Myocyte (in vitro differentiated cells): ENCODE results near the gene SSR4. TPM values are rescaled to one million over a fixed set of nuclear protein-coding genes. Genes with fewer than 3 reads are reported as not detected.
A peak's percentile ranks its signal among the peaks of the same experiment; 100 is the strongest.

Experiments used
- DNase-seq: peaks from one replicate; pipeline ENCODE4 v3.0.0-alpha.2; 2012; ENCODE audit warnings: low read depth
- total RNA-seq: library from RNA; depleted of rRNA; stranded (reverse); fragments of >200 nt; gene quantifications from 2 replicates; pipeline ENCODE4 v1.2.3, GENCODE V29; 2014

SSR4 gene
- total RNA-seq, 1 donor from 2014 or later = 155 TPM

DNA sequence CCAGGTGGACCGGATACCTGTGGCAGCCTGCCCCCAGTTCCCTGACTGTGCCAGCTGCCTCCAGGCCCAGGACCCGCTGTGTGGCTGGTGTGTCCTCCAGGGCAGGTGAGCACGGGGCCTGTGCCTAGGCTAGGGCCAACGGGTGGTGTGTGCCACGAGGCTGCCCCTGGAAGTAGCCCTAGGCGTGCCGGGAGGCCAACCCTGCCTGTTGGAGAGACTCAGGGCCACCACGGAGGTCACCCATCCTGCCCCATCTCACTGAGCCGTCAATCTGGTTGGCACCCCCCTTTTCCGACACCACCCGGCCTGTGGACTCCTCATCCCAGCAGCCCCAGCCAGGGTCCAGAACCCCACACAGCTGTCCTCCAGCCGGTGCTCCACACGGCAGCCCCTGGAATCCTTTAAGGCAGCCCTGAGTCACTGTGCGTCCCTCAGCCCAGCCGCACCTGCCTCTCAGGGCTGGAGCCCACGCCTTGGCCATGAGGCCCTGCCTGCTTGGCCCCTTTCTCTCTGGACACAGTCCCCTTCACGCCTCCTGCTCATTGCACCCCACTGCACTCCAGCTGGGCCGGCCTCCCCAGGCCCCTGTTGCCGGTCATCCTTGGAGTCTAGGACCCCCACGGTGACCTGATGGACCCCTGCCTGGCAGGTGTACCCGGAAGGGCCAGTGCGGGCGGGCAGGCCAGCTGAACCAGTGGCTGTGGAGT, 25.2 kb upstream of the SSR4 start:
- DNase-seq = no peak

DNA sequence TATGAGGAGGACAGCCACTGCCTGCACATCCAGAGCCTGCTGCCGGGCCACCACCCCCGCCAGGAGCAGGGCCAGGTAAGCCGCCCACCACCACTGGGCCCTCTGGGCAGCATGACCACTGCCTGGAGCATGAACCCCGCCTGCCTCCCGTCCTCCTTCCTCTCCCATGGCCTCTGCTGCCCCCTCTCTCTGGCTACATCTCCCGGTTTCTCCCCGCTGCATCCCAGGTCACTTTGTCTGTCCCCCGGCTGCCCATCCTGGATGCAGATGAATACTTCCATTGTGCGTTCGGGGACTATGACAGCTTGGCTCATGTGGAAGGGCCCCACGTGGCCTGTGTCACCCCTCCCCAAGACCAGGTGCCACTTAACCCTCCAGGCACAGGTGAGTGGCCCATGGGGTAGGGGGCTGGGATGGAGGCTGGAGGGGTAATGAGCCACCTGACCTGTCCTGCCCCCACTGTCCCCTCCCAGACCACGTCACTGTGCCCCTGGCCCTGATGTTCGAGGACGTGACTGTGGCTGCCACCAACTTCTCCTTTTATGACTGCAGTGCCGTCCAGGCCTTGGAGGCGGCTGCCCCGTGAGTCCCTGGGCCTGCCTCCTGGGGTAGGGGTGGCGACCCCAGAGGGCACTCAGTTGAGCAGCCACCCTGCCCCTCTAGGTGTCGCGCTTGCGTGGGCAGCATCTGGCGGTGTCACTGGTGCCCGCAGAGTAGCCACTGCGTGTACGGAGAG, 24.4 kb upstream of the SSR4 start:
- no peak for DNase-seq

DNA sequence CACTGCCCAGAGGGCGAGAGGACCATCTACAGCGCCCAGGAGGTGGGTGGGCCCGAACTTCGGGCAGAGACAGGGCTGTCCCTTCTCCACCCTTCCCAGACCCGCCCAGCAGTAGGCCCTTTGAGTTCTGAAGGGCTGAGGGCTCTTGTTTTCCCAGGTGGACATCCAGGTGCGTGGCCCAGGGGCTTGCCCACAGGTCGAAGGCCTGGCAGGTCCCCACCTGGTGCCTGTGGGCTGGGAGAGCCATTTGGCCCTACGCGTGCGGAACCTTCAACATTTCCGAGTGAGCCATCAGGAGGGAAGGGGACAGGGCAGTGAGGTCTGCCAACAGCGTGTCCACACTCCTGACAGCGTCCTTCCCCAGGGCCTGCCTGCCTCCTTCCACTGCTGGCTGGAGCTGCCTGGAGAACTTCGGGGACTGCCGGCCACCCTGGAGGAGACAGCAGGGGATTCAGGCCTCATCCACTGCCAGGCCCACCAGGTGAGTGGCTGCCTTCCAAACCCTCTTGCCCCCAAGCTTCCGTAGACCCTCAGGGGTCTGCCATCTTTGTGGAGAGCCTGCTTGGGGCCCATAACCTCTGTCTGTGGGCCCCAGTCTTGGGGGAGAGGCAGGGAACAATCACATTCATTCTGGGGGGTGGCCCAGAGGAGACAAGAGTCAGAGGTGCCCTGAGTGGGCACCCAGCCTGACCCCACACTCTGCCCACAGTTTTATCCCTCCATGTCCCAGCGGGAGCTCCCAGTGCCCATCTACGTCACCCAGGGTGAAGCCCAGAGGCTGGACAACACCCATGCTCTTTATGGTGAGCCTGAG, 23.7 kb upstream of the SSR4 start:
- DNase-seq = no peak

DNA sequence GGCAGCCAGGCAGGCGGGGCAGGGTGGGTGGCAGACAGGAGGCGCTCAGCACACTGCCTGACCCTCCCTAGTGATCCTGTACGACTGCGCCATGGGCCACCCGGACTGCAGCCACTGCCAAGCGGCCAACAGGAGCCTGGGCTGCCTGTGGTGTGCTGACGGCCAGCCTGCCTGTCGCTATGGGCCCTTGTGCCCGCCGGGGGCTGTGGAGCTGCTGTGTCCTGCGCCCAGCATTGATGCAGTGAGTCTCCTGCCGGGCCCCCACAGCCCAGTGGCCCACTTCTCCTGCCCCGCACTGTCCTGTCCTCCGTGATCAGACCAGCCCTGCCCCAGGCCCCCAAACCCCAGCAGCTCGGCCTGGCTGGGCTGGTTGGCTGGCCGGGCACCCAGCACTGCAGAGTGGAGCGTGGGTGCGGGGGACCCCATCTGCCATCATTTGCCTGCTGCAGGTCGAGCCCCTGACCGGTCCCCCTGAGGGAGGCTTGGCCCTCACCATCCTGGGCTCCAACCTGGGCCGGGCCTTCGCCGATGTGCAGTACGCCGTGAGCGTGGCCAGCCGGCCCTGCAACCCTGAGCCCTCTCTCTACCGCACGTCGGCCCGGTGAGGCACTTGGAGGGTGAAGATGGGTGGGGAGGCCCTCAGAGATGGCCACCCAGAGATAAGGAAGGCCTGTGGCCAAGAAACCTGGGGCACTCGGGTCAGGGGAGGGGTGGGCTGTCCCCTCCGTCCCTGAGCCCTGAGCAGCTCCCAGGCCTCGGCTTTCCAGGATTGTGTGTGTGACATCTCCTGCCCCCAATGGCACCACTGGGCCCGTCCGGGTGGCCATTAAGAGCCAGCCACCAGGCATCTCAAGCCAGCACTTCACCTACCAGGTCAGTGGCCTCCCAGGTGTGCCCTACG, 22.8 kb upstream of the SSR4 start:
- DNase-seq = no peak

DNA sequence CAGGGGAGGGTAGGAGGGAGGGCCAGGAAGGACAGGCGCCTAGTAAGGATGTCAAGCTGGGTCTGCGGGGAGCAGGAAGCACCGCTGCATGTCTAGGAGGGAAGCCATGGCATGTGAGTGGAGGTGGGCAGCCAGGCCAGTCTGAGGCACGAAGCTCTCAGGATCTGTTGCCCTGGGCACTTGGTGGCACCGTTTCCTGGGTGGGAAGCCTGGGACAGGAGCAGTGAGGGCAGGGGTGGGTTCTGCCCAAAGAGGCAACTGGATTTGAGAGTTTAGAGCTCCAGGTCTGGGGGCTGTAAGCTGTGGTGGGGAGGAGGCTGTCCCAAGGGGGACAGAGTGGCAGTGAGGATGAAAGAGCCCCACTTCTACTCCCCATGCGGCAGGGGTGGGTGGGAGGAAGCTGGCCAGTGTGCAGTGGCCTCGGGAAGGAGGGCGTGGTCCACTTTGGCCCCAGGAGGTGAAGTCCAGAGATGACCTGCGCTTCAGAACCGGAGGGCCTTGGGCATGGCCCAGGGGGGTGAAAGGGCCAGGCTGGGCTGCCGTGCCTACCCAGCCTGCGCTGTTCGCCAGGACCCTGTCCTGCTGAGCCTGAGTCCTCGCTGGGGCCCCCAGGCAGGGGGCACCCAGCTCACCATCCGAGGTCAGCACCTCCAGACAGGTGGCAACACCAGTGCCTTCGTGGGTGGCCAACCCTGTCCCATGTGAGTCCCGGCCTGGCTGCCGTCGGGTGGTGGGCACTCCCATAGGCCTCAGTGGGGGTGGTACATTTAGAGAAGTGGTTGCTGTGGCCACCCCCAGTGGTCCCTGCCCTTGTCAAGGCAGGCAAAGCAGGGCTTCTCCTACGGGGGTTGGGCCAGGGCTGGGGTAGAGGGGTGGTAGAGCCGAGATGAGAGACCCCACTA, 21.9 kb upstream of the SSR4 start:
- DNase-seq = no peak

DNA sequence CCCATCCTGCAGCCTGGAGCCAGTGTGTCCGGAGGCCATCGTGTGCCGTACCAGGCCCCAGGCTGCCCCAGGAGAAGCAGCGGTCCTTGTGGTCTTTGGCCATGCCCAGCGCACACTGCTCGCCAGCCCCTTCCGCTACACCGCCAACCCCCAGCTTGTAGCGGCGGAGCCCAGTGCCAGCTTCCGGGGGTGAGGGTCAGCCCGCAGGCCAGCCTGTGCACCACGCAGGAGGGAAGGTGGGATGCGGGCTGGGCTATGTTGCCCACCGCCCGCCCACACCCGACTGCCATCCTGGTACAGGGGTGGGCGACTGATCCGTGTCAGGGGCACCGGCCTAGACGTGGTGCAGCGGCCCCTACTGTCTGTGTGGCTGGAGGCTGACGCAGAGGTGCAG, 21.3 kb upstream of the SSR4 start:
- no peak for DNase-seq

DNA sequence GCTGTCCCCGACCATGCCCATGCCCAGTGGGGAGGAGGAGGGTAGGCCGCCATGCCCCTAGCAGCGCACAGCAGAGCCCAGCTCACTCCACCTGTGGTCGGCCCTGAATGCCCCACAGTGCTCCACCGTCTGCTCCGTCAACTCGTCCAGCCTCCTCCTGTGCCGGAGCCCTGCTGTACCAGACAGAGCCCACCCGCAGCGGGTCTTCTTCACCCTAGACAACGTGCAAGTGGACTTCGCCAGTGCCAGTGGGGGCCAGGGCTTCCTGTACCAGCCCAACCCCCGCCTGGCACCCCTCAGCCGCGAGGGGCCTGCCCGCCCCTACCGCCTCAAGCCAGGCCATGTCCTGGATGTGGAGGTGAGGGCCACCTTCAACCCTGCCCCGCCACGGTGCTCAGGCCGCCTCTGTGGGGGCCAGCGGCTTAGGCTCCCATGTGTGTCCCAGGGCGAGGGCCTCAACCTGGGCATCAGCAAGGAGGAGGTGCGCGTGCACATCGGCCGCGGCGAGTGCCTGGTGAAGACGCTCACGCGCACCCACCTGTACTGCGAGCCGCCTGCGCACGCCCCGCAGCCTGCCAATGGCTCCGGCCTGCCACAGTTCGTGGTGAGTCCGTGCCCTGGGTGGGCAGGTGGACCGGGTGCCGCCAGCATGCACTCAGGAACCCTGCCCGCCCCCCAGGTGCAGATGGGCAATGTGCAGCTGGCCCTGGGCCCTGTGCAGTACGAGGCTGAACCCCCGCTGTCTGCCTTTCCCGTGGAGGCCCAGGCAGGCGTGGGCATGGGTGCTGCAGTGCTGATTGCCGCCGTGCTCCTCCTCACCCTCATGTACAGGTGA, 20.5 kb upstream of the SSR4 start:
- no peak for DNase-seq

DNA sequence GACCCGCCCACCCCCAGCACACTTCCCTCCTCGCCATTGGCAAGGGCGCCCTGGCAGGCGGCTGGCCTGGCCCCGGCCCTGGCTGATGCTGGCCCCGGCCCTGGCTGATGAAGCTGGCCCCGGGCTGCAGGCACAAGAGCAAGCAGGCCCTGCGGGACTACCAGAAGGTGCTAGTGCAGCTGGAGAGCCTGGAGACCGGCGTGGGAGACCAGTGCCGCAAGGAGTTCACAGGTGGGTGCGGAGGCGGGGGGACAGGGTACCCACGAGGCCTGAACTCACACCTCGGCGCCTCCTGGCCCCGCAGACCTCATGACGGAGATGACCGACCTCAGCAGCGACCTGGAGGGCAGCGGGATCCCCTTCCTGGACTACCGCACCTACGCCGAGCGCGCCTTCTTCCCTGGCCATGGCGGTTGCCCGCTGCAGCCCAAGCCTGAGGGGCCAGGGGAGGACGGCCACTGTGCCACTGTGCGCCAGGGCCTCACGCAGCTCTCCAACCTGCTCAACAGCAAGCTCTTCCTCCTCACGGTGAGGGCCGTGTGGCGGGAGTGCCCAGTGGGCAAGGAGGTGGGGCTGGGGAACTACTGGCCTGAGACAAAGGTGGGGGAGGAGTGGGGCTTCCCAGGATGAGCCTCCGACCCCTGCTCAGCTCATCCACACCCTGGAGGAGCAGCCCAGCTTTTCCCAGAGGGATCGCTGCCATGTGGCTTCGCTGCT, 19.7 kb upstream of the SSR4 start:
- no peak for DNase-seq

DNA sequence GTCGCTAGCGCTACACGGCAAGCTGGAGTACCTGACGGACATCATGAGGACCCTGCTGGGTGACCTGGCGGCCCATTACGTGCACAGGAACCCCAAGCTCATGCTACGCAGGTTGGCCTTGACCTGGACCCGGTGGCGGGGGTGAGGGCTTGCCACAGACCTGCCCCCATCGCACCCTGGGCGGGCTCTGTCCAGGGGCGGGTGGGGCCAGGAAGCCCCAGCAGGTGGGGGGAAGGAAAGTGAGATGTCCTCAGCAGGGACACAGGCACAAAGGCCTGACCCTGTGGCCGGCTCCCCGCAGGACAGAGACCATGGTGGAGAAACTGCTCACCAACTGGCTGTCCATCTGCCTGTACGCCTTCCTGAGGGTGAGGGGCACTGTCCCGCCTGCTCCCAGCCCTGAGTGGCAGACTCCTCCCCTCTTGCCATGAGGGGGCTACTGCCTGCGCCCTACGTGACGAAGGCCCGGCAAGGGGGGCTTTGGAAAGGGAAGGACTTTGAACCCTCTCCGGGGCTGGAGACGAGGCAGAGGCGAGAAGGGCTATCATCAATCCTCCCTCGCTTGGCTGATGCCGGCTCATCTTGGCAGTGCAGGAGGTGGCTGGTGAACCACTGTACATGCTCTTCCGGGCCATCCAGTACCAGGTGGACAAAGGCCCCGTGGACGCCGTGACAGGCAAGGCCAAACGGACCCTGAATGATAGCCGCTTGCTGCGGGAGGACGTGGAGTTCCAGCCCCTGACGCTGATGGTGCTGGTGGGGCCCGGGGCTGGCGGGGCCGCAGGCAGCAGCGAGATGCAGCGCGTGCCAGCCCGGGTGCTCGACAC, 19.0 kb upstream of the SSR4 start:
- no peak for DNase-seq

DNA sequence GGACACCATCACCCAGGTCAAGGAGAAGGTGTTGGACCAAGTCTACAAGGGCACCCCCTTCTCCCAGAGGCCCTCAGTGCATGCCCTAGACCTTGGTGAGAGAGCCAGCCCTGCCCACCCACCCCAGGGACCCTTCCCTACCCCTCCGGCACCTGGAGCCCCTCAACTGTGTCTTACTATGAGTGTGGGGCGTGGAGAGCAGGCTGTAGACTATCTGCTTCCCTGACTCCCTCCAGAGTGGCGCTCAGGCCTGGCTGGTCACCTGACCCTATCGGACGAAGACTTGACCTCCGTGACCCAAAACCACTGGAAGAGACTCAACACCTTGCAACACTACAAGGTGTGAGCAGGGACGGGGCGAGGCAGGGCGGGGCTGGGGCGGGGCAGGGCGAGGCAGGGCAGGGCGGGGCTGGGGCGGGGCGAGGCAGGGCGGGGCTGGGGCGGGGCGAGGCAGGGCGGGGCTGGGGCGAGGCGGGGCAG, 18.3 kb upstream of the SSR4 start:
- DNase-seq = no peak

DNA sequence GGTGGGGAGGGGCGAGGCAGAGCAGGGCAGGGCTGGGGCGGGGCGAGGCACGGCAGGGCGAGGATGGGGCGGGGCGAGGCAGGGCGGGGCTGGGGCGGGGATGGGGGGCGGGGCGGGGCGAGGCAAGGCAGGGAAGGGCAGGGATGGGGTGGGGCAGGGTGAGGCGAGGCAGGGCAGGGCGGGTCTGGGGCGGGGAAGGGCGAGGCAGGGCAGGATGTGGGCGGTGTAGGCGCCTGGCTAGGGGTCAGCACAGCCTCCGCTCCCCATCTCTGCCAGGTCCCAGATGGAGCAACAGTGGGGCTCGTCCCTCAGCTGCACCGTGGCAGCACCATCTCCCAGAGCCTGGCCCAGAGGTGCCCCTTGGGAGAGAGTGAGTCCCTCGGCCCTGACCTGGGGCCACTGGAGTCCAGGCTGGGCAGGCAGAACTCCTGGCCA, 17.8 kb upstream of the SSR4 start:
- DNase-seq = no peak

DNA sequence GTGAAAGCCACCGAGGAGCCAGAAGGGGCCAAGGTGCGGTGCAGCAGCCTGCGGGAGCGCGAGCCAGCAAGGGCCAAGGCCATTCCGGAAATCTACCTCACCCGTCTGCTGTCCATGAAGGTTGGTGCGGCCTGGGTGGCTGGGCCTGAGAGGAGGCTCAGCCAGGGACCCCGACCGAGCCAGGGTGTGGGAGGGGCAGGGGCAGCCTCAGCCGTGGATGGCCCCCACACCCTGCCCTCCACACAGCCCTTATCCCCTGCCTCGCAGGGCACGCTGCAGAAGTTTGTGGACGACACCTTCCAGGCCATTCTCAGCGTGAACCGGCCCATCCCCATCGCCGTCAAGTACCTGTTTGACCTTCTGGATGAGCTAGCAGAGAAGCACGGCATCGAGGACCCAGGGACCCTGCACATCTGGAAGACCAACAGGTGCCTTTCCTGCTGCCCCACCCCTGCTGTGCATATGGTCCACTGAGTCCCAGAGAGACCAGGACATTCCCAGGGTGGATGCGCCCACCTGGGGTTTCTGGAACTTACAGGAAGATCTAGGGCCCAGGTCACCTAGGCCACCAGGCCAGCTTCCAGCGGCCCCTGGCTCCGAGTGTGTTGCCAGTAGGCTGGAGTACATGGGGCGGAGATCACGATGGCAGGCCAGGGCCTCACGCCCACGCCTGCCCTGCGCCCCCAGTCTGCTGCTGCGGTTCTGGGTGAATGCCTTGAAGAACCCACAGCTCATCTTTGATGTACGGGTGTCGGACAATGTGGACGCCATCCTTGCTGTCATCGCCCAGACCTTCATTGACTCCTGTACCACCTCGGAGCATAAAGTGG, 17.0 kb upstream of the SSR4 start:
- no peak for DNase-seq

DNA sequence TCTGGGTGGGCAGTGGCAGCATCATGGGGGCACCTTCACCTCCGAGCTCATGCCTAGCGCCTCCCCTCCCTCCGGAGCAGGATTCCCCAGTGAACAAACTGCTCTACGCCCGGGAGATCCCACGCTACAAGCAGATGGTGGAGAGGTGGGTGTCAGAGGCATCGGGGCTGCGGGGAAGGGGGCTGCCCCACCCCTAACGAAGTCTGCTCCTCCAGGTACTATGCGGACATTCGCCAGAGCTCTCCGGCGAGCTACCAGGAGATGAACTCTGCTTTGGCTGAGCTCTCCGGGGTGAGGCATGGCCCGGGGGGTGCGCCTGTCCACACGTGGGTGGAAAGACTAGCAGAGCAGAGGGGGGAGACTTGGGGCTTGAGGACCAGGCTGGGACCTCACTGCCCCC, 16.3 kb upstream of the SSR4 start:
- DNase-seq = no peak

DNA sequence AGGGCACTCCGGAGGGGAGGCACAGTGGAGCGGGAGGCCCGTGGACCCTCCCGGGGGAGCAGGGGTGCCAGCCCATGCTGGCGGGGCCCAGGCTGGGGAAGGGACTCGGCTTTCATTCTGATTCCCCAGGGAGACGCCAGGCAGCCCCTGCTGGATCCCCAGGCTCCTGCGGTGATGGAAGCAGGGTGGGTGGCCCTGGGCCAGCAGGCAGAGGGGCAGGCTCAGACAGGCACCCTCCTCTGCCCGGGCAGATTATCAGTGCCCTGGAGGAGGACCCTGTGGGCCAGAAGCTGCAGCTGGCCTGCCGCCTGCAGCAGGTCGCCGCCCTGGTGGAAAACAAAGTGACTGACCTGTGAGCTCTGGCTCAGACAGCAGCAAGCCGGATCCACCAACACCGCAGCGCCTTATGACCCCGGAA, 15.8 kb upstream of the SSR4 start:
- DNase-seq = no peak

DNA sequence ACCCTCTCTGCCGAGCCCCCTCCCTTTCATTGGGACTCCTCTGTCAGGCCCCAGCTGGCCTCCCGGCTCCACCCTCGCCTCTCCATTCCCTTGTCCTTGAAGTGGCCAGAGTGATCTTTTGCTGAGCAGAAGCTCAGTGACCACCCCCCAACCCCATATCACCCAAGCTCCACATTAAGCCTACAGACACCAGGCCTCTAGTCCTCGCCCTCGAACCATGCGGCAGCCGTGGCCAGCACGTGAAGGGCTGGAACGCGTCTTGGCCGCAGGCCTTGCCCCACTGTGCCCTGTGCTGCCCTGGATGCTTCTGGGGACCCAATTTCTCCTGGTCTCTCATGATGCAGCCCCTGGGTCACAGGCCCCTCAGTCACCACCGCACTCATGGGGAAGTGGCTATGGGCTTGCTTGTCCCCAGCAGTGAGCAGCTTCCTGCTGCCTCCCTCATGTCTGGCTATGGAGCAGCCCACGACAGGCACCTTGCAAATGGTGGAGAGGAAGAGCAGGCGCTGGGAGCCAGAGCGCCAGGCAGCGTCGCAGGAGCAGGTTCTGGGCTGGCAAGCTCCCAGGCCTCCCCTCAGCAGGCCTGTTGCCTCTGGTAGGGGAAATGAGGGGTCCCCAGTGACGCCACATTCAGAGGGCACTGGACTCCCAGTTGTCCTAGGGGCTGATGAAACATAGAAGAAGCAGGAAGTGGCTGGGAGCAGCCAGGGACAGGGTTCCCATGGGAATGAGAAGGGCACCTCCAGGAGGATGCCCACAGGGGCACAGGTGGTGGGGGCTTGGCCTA, 14.4 kb upstream of the SSR4 start:
- DNase-seq = peak; percentile 57
